Measurements from ENCODE around the gene LAGE3.

GRCh38 chrX:154470914-154471568 is 8.0 kb downstream of the LAGE3 start:
- no peak for TF ChIP-seq CTCF (IDR thresholded peaks at IDR 0.05)
- TF ChIP-seq POLR2A (IDR thresholded peaks at IDR 0.05): no peak

Data from body of pancreas (tissue), 4 donors.